ENCODE results near the gene MT1B.
"Not testable (repeated sequence)": the region's sequence is repeated elsewhere in the genome, so short reads cannot be mapped to it uniquely, and the experiment has no call there.

MT1B gene

GRCh38 chr16:56610609-56611111, 41.0 kb upstream of the MT1B start:
- H3K27me3 Mint-ChIP-seq: no peaks in the 10 kb centered on the region
- peak overlapping the region; percentile 91 for H3K27ac Mint-ChIP-seq (ENCODE audit: low read depth)
- peaks cover 5% of the 10 kb centered on the region for H3K36me3 Mint-ChIP-seq (ENCODE audit: insufficient read depth)
- no peaks in the 10 kb centered on the region for H3K9me3 Mint-ChIP-seq
- no peak for DNase-seq (ENCODE audit: low spot score in 2 of 2)
- peaks cover 51% of the 10 kb centered on the region for H3K4me1 Mint-ChIP-seq
- peak overlapping the region; percentile 98 for H3K4me3 Mint-ChIP-seq
- ATAC-seq (replicated peaks; ENCODE audit: extremely low read depth, poor library complexity, severe bottlenecking): peak; percentile 29

- H3K27me3 Mint-ChIP-seq: no peaks in the 10 kb centered on the region
- H3K9me3 Mint-ChIP-seq: no peaks in the 10 kb centered on the region
- no peak for ATAC-seq (replicated peaks; ENCODE audit: extremely low read depth, poor library complexity, severe bottlenecking)
- peak overlapping the region; percentile 98 for H3K4me3 Mint-ChIP-seq
- peaks cover 5% of the 10 kb centered on the region for H3K36me3 Mint-ChIP-seq (ENCODE audit: insufficient read depth)
- no peak for DNase-seq (ENCODE audit: low spot score in 2 of 2)
- peak overlapping the region; percentile 91 for H3K27ac Mint-ChIP-seq (ENCODE audit: low read depth)
- peaks cover 46% of the 10 kb centered on the region for H3K4me1 Mint-ChIP-seq
These were observed 40.3 kb upstream of the MT1B start for GRCh38 chr16:56611281-56611833.

GRCh38 chr16:56613706-56614105, 38.0 kb upstream of the MT1B start:
- Mint-ChIP-seq H3K27me3 (peaks cover 14% of the 10 kb centered on the region), H3K4me3 (no peak overlapping the region), H3K9me3 (no peaks in the 10 kb centered on the region), H3K4me1 (peaks cover 27% of the 10 kb centered on the region), H3K36me3 (ENCODE audit: insufficient read depth) (peaks cover 3% of the 10 kb centered on the region), H3K27ac (ENCODE audit: low read depth) (peak overlapping the region; percentile 64)
- no peak for DNase-seq (ENCODE audit: low spot score in 2 of 2)
- ATAC-seq (replicated peaks; ENCODE audit: extremely low read depth, poor library complexity, severe bottlenecking): no peak

- ATAC-seq (replicated peaks; ENCODE audit: extremely low read depth, poor library complexity, severe bottlenecking) (no peak), DNase-seq (ENCODE audit: low spot score in 2 of 2) (no peak)
- no peaks in the 10 kb centered on the region for H3K9me3 Mint-ChIP-seq
- no peaks in the 10 kb centered on the region for H3K36me3 Mint-ChIP-seq (ENCODE audit: insufficient read depth)
- H3K4me3 Mint-ChIP-seq: no peak overlapping the region
- peaks cover 18% of the 10 kb centered on the region for H3K4me1 Mint-ChIP-seq
- peaks cover 14% of the 10 kb centered on the region for H3K27me3 Mint-ChIP-seq
- no peak overlapping the region for H3K27ac Mint-ChIP-seq (ENCODE audit: low read depth)
These were observed 37.1 kb upstream of the MT1B start for GRCh38 chr16:56614549-56614991.

GRCh38 chr16:56615353-56615752, 36.3 kb upstream of the MT1B start:
- DNase-seq (ENCODE audit: low spot score in 2 of 2) (no peak), ATAC-seq (replicated peaks; ENCODE audit: extremely low read depth, poor library complexity, severe bottlenecking) (no peak)
- H3K4me3 Mint-ChIP-seq: no peak overlapping the region
- no peak overlapping the region for H3K27ac Mint-ChIP-seq (ENCODE audit: low read depth)
- H3K9me3 Mint-ChIP-seq: no peaks in the 10 kb centered on the region
- no peaks in the 10 kb centered on the region for H3K36me3 Mint-ChIP-seq (ENCODE audit: insufficient read depth)
- peaks cover 12% of the 10 kb centered on the region for H3K4me1 Mint-ChIP-seq
- peaks cover 14% of the 10 kb centered on the region for H3K27me3 Mint-ChIP-seq

GRCh38 chr16:56616608-56617211, 35.0 kb upstream of the MT1B start:
- DNase-seq (ENCODE audit: low spot score in 2 of 2) (no peak), ATAC-seq (replicated peaks; ENCODE audit: extremely low read depth, poor library complexity, severe bottlenecking) (no peak)
- Mint-ChIP-seq H3K9me3 (no peaks in the 10 kb centered on the region), H3K4me1 (no peaks in the 10 kb centered on the region), H3K27me3 (peaks cover 14% of the 10 kb centered on the region), H3K36me3 (ENCODE audit: insufficient read depth) (no peaks in the 10 kb centered on the region), H3K4me3 (peak overlapping the region; percentile 44), H3K27ac (ENCODE audit: low read depth) (no peak overlapping the region)

- no peak for ATAC-seq (replicated peaks; ENCODE audit: extremely low read depth, poor library complexity, severe bottlenecking)
- Mint-ChIP-seq H3K36me3 (ENCODE audit: insufficient read depth) (no peaks in the 10 kb centered on the region), H3K4me1 (no peaks in the 10 kb centered on the region), H3K9me3 (no peaks in the 10 kb centered on the region), H3K4me3 (peak overlapping the region; percentile 53), H3K27me3 (peaks cover 14% of the 10 kb centered on the region), H3K27ac (ENCODE audit: low read depth) (no peak overlapping the region)
- no peak for DNase-seq (ENCODE audit: low spot score in 2 of 2)
These were observed 34.2 kb upstream of the MT1B start for GRCh38 chr16:56617212-56618085.

GRCh38 chr16:56618138-56618537, 33.5 kb upstream of the MT1B start:
- Mint-ChIP-seq H3K27ac (ENCODE audit: low read depth) (no peak overlapping the region), H3K36me3 (ENCODE audit: insufficient read depth) (no peaks in the 10 kb centered on the region), H3K4me3 (no peak overlapping the region), H3K27me3 (peaks cover 14% of the 10 kb centered on the region), H3K4me1 (no peaks in the 10 kb centered on the region), H3K9me3 (no peaks in the 10 kb centered on the region)
- ATAC-seq (replicated peaks; ENCODE audit: extremely low read depth, poor library complexity, severe bottlenecking): no peak
- DNase-seq (ENCODE audit: low spot score in 2 of 2): no peak

GRCh38 chr16:56620339-56620897, 31.3 kb upstream of the MT1B start:
- DNase-seq (ENCODE audit: low spot score in 2 of 2) (no peak), ATAC-seq (replicated peaks; ENCODE audit: extremely low read depth, poor library complexity, severe bottlenecking) (no peak)
- peaks cover 8% of the 10 kb centered on the region for H3K4me1 Mint-ChIP-seq
- peaks cover 14% of the 10 kb centered on the region for H3K27me3 Mint-ChIP-seq
- H3K36me3 Mint-ChIP-seq (ENCODE audit: insufficient read depth): peaks cover 2% of the 10 kb centered on the region
- no peak overlapping the region for H3K4me3 Mint-ChIP-seq
- no peak overlapping the region for H3K27ac Mint-ChIP-seq (ENCODE audit: low read depth)
- H3K9me3 Mint-ChIP-seq: no peaks in the 10 kb centered on the region

- not testable (repeated sequence) for H3K4me3 Mint-ChIP-seq; ATAC-seq (replicated peaks; ENCODE audit: extremely low read depth, poor library complexity, severe bottlenecking); H3K36me3 Mint-ChIP-seq (ENCODE audit: insufficient read depth); DNase-seq (ENCODE audit: low spot score in 2 of 2); H3K9me3 Mint-ChIP-seq; H3K27ac Mint-ChIP-seq (ENCODE audit: low read depth)
- Mint-ChIP-seq H3K27me3 (peaks cover 10% of the 10 kb centered on the region), H3K4me1 (peaks cover 15% of the 10 kb centered on the region)
These were observed 29.8 kb upstream of the MT1B start for GRCh38 chr16:56621665-56622445.

- peaks cover 15% of the 10 kb centered on the region for H3K4me1 Mint-ChIP-seq
- H3K9me3 Mint-ChIP-seq; H3K27ac Mint-ChIP-seq (ENCODE audit: low read depth); DNase-seq (ENCODE audit: low spot score in 2 of 2); H3K36me3 Mint-ChIP-seq (ENCODE audit: insufficient read depth); H3K27me3 Mint-ChIP-seq; H3K4me3 Mint-ChIP-seq; ATAC-seq (replicated peaks; ENCODE audit: extremely low read depth, poor library complexity, severe bottlenecking): not testable (repeated sequence)
These were observed 28.5 kb upstream of the MT1B start for GRCh38 chr16:56623184-56623583.

- Mint-ChIP-seq H3K36me3 (ENCODE audit: insufficient read depth) (peaks cover 5% of the 10 kb centered on the region), H3K4me1 (peaks cover 15% of the 10 kb centered on the region), H3K27me3 (no peaks in the 10 kb centered on the region), H3K9me3 (no peaks in the 10 kb centered on the region), H3K27ac (ENCODE audit: low read depth) (no peak overlapping the region), H3K4me3 (no peak overlapping the region)
- ATAC-seq (replicated peaks; ENCODE audit: extremely low read depth, poor library complexity, severe bottlenecking) (no peak), DNase-seq (ENCODE audit: low spot score in 2 of 2) (no peak)
These were observed 28.0 kb upstream of the MT1B start for GRCh38 chr16:56623637-56624036.
